ENCODE measurements around the gene PTPRS. TPM values are rescaled to one million over a fixed set of nuclear protein-coding genes. Genes with fewer than 3 reads are reported as not detected.
A peak's percentile ranks its signal among the peaks of the same experiment; 100 is the strongest.
"Not testable (repeated sequence)": the region's sequence is repeated elsewhere in the genome, so short reads cannot be mapped to it uniquely, and the experiment has no call there.

PTPRS gene
- 53.2 and 63.0 TPM in 2 replicates for total RNA-seq (2014; rRNA removed)
- polyA plus RNA-seq (2012) = 16.1 TPM

DNA sequence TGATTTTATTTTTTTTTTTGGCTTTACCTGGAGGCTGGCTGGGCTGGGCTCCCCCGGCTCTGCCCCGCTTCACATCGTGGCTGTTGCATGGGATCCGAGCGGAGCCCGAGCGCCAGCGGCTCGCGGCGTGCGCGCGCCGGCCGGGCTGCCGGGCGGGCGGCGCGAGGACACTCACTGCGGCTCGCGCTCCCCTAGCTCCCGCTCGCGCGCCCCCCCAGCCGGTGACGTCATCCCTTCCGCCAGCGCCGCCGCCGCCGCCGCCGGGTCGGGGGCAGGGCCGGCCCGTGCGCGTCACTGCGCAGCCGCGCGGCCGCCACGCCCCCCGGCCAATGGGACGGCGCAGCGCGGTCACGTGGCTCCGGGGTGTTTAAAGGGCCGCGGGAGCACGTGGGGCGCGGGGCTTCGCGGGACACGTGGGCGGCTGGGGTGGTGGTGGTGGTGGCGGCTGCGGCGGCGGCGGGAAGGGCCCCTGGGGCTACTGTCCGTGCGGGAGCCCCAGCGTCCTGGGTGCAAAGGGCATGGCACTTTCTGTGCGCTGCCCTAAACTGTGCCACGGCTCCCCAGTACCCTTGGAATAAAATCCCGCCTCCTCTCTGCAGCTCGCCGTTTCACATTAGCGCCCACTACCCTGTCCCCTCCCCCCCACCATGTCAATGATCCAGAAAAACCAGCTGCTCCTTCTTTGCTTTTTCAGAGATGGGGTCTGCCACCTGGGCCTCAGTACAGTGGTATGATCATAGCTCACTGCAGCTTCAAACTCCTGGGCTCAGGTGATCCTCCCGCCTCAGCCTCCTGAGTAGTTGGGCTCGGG, at the start of gene PTPRS:
Gene PTPRS (minus strand): TSS at position 176 of the 811 bp plus-strand sequence. CDS start 54,672 bp downstream, outside the sequence.
- peak; percentile 71 for DNase-seq (ENCODE audit: low read depth)

GRCh38 chr19:5389353-5389752, 48.7 kb upstream of the PTPRS start:
- DNase-seq (ENCODE audit: low read depth) = no peak

- no peak for DNase-seq (ENCODE audit: low read depth)
These were observed 46.9 kb upstream of the PTPRS start for GRCh38 chr19:5387472-5387871.

DNA sequence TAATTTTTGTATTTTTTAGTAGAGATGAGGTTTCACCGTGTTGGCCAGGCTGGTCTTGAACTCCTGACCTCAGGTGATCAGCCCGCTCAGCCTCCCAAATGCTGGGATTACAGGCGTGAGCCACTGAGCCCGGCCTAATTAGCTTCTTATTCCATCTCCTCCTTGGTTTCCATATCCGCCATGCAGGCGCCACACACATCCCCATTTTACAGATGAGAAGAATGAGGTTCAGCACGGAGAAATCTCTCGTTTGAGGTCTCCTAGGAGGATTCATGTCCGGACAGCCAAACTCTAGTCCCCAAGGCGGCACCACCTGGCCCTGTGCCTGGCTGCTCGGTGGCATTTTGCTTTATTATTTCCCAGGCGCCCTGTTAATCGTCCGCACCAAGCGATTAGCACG, 46.2 kb upstream of the PTPRS start:
- DNase-seq (ENCODE audit: low read depth) = no peak

- not testable (repeated sequence) for DNase-seq (ENCODE audit: low read depth)
These were observed 40.6 kb upstream of the PTPRS start for GRCh38 chr19:5381197-5381596.

DNA sequence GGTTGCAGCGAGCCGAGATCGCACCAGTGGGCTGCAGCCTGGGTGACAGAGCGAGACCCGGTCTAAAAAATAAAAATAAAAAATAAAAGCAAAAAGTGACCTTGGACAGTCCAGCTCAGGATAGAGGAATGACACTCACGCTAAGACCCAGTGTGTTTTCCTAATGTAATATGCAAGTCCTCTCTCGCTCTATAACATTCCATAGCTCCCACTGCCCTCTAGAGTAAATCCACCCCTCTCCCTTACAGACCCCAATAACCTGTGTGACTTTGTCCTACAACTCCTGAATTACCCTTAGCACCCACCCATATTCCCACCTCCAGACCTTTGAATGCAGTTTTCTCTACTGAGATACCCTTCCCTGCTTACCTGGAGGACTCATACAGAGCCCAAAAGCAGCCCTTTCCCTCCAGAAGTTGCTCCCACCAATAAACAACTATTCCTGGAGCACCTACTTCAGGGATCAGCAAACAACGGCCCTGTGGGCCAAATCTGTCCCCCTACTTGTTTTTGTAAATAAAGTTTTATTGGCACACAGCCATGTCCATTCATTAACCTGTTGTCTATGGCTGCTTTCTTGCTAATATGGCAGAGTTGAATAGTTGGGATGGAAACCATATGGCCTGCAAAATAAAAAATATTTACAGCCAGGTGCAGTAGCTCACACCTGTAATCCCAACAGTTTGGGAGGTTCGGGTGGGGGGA, 39.8 kb upstream of the PTPRS start:
- no peak for DNase-seq (ENCODE audit: low read depth)

DNA sequence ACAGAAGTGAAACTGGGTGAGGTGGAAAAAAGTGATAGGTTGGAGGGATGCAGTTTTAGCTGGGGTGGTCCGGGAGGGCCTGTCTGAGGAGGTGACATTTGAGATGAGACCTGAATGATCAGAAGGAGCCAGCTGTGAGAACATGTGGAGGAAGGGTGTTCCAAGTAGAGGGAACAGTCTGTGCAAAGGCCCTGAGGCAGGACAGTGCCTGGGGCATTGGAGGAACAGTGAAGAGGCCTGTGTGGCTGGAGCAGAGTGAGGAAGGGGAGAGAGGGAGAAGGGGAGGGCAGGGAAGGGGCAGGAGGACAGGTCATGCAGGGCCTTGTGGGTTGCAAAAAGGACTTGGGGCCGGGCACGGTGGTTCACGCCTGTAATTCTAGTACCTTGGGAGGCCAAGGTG, 36.3 kb upstream of the PTPRS start:
- DNase-seq (ENCODE audit: low read depth) = no peak

GRCh38 chr19:5372572-5373200, 32.1 kb upstream of the PTPRS start:
- DNase-seq (ENCODE audit: low read depth) = no peak

DNA sequence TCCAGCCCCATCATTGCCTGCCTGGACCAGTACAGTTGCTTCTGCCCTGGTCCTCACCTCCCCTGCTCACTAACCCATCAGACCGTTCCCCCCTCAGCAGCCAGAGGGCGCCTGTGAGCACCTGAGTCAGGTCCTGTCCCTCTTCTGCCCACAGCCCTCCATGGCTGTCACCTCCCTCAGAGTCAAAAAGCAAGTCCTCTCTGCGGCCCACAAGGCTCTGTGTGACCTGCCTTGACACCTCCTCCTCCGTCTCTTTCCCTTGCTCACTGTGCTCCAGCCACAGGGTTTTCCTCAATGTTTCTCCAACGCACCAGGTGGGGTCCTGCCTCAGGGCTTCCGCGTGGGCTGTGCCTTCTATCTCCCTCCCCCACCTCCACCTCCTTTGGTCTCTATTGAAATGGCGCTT, 29.4 kb upstream of the PTPRS start:
- no peak for DNase-seq (ENCODE audit: low read depth)

DNA sequence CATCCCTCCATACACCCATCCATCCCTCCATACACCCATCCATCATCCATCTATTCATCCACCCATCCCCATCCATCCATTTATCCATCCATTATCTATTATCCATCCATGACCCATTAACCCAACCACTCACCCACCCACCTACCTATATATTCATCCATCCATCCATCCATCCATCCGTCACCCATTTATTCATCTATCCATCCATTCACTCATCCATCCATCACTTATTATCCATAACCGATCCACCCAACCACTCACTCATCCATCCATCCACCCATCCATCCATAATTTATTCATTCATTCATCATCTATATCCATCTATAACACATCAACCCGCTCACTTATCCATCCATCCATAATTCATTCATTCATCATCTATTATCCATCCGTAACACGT, 28.7 kb upstream of the PTPRS start:
- DNase-seq (ENCODE audit: low read depth) = no peak

GRCh38 chr19:5367530-5368133, 27.0 kb upstream of the PTPRS start:
- no peak for DNase-seq (ENCODE audit: low read depth)

DNA sequence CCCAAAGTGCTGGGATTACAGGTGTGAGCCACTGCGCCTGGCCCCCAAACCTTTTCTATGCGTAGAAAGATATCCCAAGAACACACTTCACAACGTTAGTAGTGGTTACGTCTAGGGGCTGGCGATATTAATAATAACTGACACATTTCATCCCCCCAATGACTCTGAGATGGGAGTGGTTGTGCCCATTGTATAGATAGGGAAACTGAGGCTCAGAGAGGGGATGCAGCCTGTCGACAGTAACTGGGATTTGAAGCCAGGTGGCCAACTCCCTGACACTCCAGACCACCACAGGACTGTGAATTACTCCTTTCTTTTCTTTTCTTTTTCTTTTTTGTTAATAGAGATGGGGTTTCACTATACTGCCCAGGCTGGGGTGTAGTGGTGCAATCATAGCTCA, 25.3 kb upstream of the PTPRS start:
- no peak for DNase-seq (ENCODE audit: low read depth)

GRCh38 chr19:5364674-5365073, 24.1 kb upstream of the PTPRS start:
- no peak for DNase-seq (ENCODE audit: low read depth)

DNA sequence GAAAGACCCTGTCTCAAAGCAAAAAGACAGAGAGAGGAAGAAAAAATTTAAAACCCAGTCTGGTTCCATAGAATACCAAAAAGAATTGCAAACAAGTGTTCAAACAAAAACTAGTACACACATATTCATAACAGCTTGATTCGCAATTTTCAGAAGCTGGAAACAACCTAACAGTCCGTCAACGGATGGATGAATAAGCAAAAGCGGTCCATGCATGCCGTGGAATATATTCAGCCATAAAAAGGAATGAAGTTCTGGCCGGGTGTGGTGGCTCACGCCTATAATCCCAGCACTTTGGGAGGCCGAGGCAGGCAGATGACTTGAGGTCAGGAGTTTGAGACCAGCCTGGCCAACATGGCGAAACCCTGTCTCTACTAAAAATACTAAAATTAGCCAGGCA, 21.2 kb upstream of the PTPRS start:
- not testable (repeated sequence) for DNase-seq (ENCODE audit: low read depth)

GRCh38 chr19:5361407-5361806, 20.8 kb upstream of the PTPRS start:
- no peak for DNase-seq (ENCODE audit: low read depth)

GRCh38 chr19:5360003-5360780, 19.6 kb upstream of the PTPRS start:
- DNase-seq (ENCODE audit: low read depth) = no peak

- no peak for DNase-seq (ENCODE audit: low read depth)
These were observed 17.7 kb upstream of the PTPRS start for GRCh38 chr19:5358173-5358800.

GRCh38 chr19:5357584-5357983, 17.0 kb upstream of the PTPRS start:
- DNase-seq (ENCODE audit: low read depth) = no peak

DNA sequence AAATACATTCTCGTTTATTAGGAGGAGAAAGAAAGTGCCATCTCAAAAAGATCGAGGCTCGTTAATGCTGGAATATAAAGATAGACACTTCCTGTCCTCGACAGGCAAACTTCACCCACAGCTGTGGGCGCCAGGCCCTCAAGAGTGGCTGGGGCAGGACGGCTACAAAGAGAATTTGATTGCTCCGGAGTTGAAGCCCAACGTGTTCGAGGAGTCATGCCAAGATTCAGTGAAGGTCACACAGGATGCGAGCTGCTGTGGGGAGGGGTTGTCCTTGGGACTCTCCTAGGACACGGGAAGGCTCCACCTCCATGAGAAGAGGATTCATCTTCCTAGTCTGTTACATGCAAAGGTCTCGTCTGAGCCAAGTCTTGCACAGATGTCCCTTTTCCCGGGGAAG, 16.3 kb upstream of the PTPRS start:
- DNase-seq (ENCODE audit: low read depth) = no peak

DNA sequence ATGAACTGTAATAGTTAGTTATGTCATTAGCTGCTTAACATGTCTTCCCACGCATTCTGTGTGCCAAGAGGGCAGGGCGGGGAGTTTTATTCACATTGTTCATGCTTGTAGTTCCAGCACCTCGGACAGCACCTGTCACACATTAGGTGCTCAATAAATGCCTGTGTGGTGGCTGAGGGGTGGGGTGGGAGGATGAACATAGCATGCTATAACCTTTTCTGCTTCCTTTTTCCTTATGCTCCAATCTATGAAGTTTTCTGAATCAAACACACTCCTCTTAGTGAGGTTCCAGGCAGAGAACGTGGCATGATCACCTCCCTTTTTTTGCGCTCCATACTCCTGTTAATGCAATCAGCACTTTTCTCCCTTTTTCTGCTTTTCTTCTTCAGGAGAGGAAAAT, 15.8 kb upstream of the PTPRS start:
- no peak for DNase-seq (ENCODE audit: low read depth)

DNA sequence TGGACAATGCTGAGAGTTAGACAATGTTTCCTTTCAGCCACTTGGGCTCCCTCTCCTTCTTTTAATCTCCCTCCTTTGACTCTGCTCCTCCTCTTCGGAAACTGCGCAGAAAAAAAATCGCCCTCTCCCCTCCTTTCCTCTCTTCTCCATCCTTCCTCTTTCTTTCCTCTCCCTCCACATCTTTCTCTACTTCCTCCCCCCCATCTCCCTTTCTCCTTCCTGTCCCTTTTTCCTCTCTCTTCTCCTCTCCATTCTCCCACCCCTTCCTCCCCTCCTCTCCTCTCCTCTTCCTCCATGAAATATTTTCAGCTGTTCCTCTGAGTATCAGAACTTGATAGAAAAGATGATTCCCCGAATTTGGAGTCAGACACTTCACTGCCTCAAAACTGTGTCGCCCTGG, 15.1 kb upstream of the PTPRS start:
- no peak for DNase-seq (ENCODE audit: low read depth)
